GM19438 (cell line): Measurements from ENCODE around the gene AK3.
"Not testable (repeated sequence)": the region's sequence is repeated elsewhere in the genome, so short reads cannot be mapped to it uniquely, and the experiment has no call there.

Source experiments
- ATAC-seq: cut with Tn5 transposase; IDR thresholded peaks from one replicate; pipeline ENCODE4 v1.9.1; 2021; ENCODE audit warnings: low read depth; ENCODE audit not compliant: unreplicated experiment

The AK3 gene

GRCh38 chr9:4740638-4741364 is at the start of gene AK3:
AK3 (minus strand) TSS chr9:4741202; CDS start chr9:4741087, 115 bp downstream.
- ATAC-seq: peak; percentile 86

GRCh38 chr9:4788703-4789102 is 47.7 kb upstream of the AK3 start:
- no peak for ATAC-seq

DNA sequence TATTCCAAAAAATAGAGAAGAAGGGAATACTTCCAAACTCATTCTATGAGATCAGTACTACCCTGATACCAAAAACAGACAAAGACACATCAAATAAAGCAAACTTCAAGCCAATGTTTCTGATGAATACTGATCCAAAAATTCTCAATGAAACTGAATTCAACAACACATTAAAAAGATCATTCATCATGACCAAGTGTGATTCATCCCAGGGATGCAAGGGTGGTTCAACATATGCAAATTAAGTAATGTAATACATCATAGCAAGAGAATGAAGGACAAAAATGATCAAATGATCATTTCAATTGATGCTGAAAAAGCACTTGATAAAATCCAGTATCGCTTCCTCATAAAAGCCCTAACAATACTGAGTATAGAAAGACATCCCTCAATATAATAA is 46.9 kb upstream of the AK3 start:
- ATAC-seq: no peak

GRCh38 chr9:4786599-4786998 is 45.6 kb upstream of the AK3 start:
- no peak for ATAC-seq

DNA sequence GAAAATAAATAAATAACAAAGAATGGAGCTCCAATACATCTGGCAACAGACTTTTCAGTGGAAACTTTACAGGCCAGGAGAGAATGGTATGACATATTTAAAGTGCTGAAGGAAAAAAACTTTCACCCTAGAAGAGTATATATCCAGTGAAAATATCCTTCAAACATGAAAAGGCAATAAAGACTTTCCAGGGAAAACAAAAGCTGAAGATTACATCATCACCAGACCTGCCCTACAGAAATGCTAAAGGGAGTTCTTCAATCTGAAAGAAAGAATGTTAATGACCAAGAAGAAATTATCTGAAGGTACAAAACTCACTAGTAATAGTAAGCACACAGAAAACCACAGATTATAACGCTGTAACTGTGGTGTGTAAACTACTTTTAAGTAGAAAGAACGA is 43.4 kb upstream of the AK3 start:
- no peak for ATAC-seq

GRCh38 chr9:4783191-4783590 is 42.2 kb upstream of the AK3 start:
- not testable (repeated sequence) for ATAC-seq

- no peak for ATAC-seq
These were observed 40.4 kb upstream of the AK3 start for GRCh38 chr9:4781408-4781807.

DNA sequence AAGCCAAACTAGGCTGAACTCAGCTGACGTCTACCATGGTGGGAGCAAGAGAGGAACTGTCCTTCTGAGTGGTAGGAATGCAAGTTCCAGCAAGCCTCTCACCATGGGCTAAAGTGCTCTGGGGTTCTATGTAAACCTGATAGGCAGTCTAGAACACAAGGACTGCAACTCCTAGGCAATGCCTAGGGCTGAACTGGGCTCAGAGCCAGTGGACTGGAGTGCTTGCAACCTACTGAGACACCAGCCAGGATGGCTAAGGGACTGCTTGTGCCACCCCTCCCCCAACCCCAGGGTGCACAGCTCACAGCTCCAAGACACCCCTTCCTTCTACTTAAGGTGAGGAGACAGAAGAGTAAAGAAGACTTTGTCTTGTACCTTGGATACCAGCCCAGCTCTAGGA is 39.6 kb upstream of the AK3 start:
- no peak for ATAC-seq

DNA sequence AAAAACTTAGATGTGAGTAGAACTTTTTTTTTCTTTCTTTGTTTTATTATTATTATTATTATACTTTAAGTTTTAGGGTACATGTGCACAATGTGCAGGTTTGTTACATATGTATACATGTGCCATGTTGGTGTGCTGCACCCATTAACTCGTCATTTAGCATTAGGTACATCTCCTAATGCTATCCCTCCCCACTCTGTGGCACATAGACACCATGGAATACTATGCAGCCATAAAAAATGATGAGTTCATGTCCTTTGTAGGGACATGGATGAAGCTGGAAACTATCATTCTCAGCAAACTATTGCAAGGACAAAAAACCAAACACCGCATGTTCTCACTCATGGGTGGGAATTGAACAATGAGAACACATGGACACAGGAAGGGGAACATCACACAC is 34.0 kb upstream of the AK3 start:
- ATAC-seq: not testable (repeated sequence)

- ATAC-seq: no peak
These were observed 33.2 kb upstream of the AK3 start for GRCh38 chr9:4774209-4774608.

- no peak for ATAC-seq
These were observed 30.8 kb upstream of the AK3 start for GRCh38 chr9:4771788-4772187.

GRCh38 chr9:4769321-4770080 is 28.5 kb upstream of the AK3 start:
- ATAC-seq: no peak

GRCh38 chr9:4768681-4769080 is 27.7 kb upstream of the AK3 start:
- ATAC-seq: no peak

GRCh38 chr9:4764033-4764432 is 23.0 kb upstream of the AK3 start:
- no peak for ATAC-seq

- ATAC-seq: peak; percentile 16
These were observed 22.0 kb upstream of the AK3 start for GRCh38 chr9:4762886-4763541.

- peak; percentile 87 for ATAC-seq
These were observed 21.3 kb upstream of the AK3 start for GRCh38 chr9:4762108-4762885.

- no peak for ATAC-seq
These were observed 19.1 kb upstream of the AK3 start for GRCh38 chr9:4760122-4760521.

- ATAC-seq: no peak
These were observed 15.4 kb upstream of the AK3 start for GRCh38 chr9:4756420-4756819.

- no peak for ATAC-seq
These were observed 14.1 kb upstream of the AK3 start for GRCh38 chr9:4755026-4755609.

DNA sequence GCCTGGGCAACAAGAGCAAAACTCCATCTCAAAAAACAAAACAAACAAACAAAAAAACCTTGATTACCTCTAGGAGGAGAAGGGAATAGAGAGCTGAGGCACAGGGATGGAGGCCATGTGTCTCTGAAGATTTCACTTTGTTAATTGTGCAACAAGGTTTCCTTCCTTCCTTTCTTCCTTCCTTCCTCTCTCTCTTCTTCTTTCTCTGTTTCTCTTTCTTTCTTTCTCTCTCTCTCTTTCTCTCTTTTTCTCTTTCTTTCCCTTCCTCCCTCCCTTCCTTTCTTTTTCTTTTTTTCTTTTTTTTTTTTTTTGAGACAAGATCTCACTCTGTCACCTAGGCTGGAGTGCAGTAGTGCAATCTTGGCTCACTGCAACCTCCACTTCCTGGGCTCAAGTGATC is 13.5 kb upstream of the AK3 start:
- not testable (repeated sequence) for ATAC-seq
